Left lung (tissue), 10 donors: ENCODE data around the gene ARL13B. TPM values are rescaled to one million over a fixed set of nuclear protein-coding genes. Genes with fewer than 3 reads are reported as not detected.

Experiments used
- ATAC-seq: fragments of 200-7000 bp; cut with Tn5 transposase; one replicate; pipeline ENCODE4 v1.9.1; 2020; ENCODE audit warnings: moderate library complexity
- DNase-seq, 4 donors: peaks; one replicate each; pipeline ENCODE4 v3.0.0-alpha.2; 2013 to 2020
- H3K27ac ChIP-seq, 2 donors: fragments of 200-600 bp; sonication (generic) in 1 of 2; one replicate each; pipeline versions ENCODE4 v1.5.0 to v1.8.0; 2020 to 2021
- H3K27me3 ChIP-seq, 2 donors: fragments of 200-600 bp; sonication (generic) in 1 of 2; one replicate each; pipeline versions ENCODE4 v1.5.0 to v1.8.0; 2020 to 2021
- H3K36me3 ChIP-seq, 2 donors: fragments of 200-600 bp; sonication (generic) in 1 of 2; one replicate each; pipeline versions ENCODE4 v1.5.0 to v1.8.0; 2020 to 2021
- H3K4me1 ChIP-seq, 2 donors: fragments of 200-600 bp; one replicate each; pipeline ENCODE4 v1.8.0; 2021
- H3K4me3 ChIP-seq, 2 donors: fragments of 200-600 bp; sonication (generic) in 1 of 2; one replicate each; pipeline versions ENCODE4 v1.5.0 to v1.8.0; 2020 to 2021; ENCODE audit warnings: mild to moderate bottlenecking in 1 of 2
- H3K9me3 ChIP-seq, 2 donors: fragments of 200-600 bp; sonication (generic) in 1 of 2; one replicate each; pipeline versions ENCODE4 v1.5.0 to v1.8.0; 2020 to 2021
- intact Hi-C, 2 donors: fragments of 100-400 bp; cut with DNase I; formaldehyde crosslinking; loops; one replicate each; pipeline versions ENCODE4 v1.11.2 to v1.14.2; 2022
- polyA plus RNA-seq, 6 donors: library from polyadenylated mRNA; unstranded; fragments of 120-200 nt; gene quantifications; one replicate each; pipeline ENCODE4 v1.2.1, GENCODE V29; 2013; ENCODE audit not compliant: insufficient read length in 6 of 6
- total RNA-seq, 2 donors: library from RNA; stranded (reverse); fragmentation: NEBNext Ultra II Directional; extraction: Animal tissue kit (Norgen Biotek cat#: 25700); gene quantifications; one replicate each; pipeline ENCODE4 v1.2.1, GENCODE V29; 2021
- TF ChIP-seq, protein P1 (sequence below), 2 donors: fragments of 200-600 bp; sonication (generic) in 1 of 2; IDR thresholded peaks; one replicate each; pipeline versions ENCODE4 v1.5.0 to v1.8.0; 2021; ENCODE audit warnings: antibody characterized with exemption in 2 of 2
- donor health status: DM: no; HTN: yes; CAD: no.
- donor health status: DM: no; HTN: no; CAD: no.

The ARL13B gene
- total and polyA plus RNA-seq, 8 donors: 13.9 to 25.2 (median 16.5) TPM

DNA sequence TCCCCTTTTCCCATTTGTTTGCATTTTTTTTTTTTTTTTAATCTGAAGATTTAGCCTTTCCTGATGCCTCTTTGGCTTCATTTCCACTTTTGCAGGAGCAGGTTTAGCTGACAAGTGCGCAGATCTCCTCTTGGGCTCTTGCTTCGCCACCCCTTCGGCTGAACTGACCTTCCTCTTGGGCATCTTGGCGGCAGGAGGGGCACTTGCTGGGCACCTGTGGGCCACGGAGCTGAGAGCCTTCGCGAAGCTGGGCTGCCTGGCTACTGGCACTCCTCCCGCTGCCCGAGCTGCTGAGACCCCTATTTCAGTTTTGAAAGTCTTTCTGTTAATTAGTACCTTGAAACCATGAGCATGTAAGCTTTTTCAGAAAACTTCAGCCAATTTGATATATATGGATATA is 8.8 kb downstream of the ARL13B start:
- H3K4me3 ChIP-seq: no peak overlapping the region
- peak overlapping the region; percentile 21 to 22 for H3K27ac ChIP-seq
- H3K9me3 ChIP-seq: no peaks in the 10 kb centered on the region
- intact Hi-C loops: no loop called here
- ATAC-seq (peak; percentile 67), DNase-seq (no peak)
- H3K36me3 ChIP-seq: no peaks in the 10 kb centered on the region
- no peaks in the 10 kb centered on the region for H3K4me1 ChIP-seq
- TF ChIP-seq, protein P1, sequence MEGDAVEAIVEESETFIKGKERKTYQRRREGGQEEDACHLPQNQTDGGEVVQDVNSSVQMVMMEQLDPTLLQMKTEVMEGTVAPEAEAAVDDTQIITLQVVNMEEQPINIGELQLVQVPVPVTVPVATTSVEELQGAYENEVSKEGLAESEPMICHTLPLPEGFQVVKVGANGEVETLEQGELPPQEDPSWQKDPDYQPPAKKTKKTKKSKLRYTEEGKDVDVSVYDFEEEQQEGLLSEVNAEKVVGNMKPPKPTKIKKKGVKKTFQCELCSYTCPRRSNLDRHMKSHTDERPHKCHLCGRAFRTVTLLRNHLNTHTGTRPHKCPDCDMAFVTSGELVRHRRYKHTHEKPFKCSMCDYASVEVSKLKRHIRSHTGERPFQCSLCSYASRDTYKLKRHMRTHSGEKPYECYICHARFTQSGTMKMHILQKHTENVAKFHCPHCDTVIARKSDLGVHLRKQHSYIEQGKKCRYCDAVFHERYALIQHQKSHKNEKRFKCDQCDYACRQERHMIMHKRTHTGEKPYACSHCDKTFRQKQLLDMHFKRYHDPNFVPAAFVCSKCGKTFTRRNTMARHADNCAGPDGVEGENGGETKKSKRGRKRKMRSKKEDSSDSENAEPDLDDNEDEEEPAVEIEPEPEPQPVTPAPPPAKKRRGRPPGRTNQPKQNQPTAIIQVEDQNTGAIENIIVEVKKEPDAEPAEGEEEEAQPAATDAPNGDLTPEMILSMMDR (IDR thresholded peaks at IDR 0.05): no peak
- no peaks in the 10 kb centered on the region for H3K27me3 ChIP-seq

DNA sequence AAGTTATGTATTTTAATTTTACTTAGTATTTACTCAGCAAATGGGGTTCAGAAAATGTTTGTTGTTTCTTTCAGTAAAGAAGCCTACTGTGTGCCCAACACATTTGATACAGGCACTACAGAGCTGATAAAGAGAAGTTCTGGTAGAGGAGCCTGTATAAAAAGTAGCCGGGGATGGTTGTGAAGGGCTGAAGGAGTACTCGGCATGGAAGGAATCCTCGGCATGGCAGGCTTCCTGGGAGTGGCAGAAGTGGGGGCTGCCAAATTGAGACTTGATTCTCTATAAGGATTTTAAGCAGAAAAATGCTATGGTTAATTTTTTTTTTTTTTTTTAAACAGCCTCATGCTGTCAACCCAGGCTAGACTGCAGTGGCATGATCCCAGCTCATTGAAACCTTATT is 9.3 kb downstream of the ARL13B start:
- TF ChIP-seq, protein P1 (IDR thresholded peaks at IDR 0.05): no peak
- H3K4me1 ChIP-seq: no peaks in the 10 kb centered on the region

DNA sequence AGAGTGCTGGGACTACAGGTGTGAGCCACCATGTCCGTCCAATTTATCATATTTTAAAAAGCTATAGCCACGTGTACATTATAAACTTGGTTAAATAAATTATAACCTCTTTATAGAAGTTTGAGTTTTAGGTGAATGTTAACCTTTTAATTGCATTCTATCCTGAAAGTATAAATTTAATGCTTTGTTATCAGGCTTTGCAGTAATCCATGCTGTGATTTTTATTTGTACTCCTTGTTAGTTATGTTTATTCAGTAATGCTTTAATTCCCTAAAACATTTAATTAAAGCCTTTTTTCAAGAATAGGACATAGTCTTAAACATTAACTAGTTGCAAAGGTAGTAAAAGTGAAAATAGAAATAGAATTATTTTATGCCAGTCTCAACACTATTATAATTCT is 11.7 kb downstream of the ARL13B start:
- Histone ChIP-seq H3K27me3 (no peaks in the 10 kb centered on the region), H3K4me3 (no peak overlapping the region), H3K4me1 (no peaks in the 10 kb centered on the region), H3K27ac (no peak overlapping the region), H3K9me3 (no peaks in the 10 kb centered on the region), H3K36me3 (no peaks in the 10 kb centered on the region)
- TF ChIP-seq, protein P1 (IDR thresholded peaks at IDR 0.05): no peak
- DNase-seq: no peak
- intact Hi-C loops: no loop called here
- no peak for ATAC-seq

More for the DNA sequence above, 9.3 kb downstream of the ARL13B start:
- ATAC-seq: peak; percentile 81
- Histone ChIP-seq H3K27me3 (no peaks in the 10 kb centered on the region), H3K36me3 (no peaks in the 10 kb centered on the region), H3K27ac (no peak overlapping the region), H3K4me3 (no peak overlapping the region), H3K9me3 (no peaks in the 10 kb centered on the region)
- DNase-seq: no peak
- intact Hi-C loops: no loop called here

DNA sequence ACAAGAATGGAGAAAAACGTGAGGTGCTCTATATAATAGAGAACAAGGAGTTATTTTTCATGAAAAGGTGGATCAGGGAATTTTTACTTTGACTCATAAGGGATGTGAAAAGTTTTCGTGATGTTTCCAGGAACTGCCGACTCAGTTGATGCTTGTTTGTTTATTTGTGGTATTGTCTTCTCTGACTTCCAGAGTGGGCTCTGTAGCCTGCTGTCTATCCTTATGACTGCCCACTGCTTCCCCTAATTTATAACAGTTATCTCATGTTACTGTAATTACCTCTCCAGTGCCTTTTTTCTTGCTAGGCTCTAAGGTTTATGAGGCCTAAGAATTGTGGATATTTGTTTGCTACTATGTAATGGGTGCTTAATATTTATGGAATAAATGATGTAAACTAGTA is 12.3 kb downstream of the ARL13B start:
- intact Hi-C loops: no loop called here
- Histone ChIP-seq H3K36me3 (peaks cover 0 to under 1% of the 10 kb centered on the region in 2 donors), H3K27ac (no peak overlapping the region), H3K27me3 (no peaks in the 10 kb centered on the region), H3K9me3 (no peaks in the 10 kb centered on the region), H3K4me1 (no peaks in the 10 kb centered on the region), H3K4me3 (no peak overlapping the region)
- DNase-seq: no peak
- TF ChIP-seq, protein P1 (IDR thresholded peaks at IDR 0.05): no peak
- no peak for ATAC-seq

DNA sequence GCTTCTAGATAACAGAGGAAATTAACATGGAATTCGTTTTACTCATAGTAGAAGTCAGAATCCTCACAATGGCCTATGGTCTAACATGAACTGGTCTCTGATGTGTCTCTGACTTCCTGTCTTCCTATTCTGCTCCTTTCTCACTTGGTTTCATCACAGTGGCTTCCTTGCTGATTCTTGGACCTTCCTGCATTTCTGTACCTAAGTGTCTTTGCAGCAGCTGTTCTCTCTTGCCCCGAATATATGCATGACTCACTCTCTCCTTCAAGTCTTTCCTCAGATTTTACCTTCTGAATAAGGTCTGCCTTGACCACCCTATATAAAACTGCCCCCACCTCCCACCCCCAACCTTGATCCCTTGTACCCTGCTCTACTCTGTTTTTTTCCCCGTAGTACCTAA is 14.1 kb downstream of the ARL13B start:
- H3K4me1 ChIP-seq: no peaks in the 10 kb centered on the region
- TF ChIP-seq, protein P1 (IDR thresholded peaks at IDR 0.05): no peak
- intact Hi-C loops: no loop called here
- DNase-seq (no peak), ATAC-seq (no peak)
- H3K4me3 ChIP-seq: no peak overlapping the region
- H3K27me3 ChIP-seq: no peaks in the 10 kb centered on the region
- H3K27ac ChIP-seq: no peak overlapping the region
- H3K36me3 ChIP-seq: peaks cover 0 to 7% of the 10 kb centered on the region in 2 donors
- H3K9me3 ChIP-seq: no peaks in the 10 kb centered on the region
